ENCODE results near the gene ATG13.
"Not testable (repeated sequence)": the region's sequence is repeated elsewhere in the genome, so short reads cannot be mapped to it uniquely, and the experiment has no call there.

The ATG13 gene

DNA sequence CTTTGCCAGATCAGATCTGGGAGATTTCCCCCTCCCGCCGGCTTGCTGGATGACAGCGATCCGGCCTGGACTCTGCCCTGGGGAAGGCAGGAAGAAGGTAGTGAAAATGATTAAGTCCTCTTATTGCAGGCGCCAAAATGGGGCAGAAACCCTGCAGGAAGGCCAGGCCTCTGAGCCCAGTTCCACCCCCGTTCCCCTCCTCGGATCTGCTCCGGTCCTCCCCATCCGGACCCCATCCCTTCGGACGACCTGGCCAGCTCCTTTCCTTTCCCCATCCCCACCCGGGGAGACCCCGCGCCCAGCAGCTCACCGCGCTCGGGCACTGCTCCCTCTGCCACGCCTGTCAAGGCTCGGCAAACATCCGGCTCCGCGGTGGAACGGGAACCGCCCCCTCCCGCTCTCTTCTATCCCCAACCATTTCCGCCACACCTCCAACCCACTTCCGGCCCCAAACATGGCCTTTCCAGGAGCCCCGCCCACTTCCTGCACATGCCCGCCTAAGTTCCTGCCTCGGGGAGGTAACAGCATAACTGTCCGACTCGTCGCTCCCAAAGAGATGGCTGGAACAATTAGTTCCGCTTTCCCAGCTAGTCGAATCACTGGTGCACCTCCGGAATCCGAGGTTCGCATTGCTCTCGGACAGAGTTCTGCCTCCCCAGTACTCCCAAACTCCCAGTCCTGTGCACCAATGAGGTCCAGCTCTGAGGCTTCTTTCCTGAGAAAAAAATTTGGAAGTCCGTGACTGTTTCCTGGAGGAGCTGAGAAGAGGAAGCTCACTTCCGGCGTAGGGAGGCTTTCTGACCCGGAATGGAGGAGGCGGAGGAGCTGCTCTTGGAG, 83.1 kb downstream of the ATG13 start, which contains the start of the genes ARHGAP1 and ZNF408:
Gene ARHGAP1 (minus strand): TSS at position 379 of the 837 bp plus-strand sequence. CDS start 4,512 bp downstream, outside the sequence.
Gene ZNF408 (plus strand): TSS at position 791 of the 837 bp plus-strand sequence. CDS start 17 bp downstream, at position 808.
- peak; percentile 92 for DNase-seq

DNA sequence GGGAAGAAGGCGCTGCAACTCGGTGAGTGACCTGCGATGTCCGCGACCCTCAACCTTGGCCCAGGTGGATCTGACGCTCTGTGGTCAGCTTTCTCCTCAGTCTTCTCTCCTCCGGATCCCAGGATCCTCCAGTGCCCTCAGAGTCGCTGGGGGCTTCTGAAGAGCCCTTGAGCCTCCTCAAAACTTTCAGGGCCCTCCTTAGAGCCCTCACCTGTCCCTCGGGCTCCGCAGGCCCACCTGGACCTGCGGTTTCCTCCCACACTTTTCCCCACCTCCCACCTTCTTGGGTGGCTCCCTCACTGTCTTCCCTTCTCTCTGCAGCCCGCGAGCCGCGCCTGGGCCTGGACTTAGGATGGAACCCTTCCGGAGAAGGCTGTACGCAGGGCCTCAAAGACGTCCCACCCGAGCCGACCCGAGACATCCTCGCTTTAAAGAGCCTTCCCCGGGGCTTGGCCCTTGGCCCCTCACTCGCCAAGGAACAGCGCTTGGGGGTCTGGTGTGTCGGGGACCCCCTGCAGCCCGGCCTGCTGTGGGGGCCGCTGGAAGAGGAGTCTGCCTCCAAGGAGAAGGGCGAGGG, 83.8 kb downstream of the ATG13 start:
- DNase-seq = no peak

DNA sequence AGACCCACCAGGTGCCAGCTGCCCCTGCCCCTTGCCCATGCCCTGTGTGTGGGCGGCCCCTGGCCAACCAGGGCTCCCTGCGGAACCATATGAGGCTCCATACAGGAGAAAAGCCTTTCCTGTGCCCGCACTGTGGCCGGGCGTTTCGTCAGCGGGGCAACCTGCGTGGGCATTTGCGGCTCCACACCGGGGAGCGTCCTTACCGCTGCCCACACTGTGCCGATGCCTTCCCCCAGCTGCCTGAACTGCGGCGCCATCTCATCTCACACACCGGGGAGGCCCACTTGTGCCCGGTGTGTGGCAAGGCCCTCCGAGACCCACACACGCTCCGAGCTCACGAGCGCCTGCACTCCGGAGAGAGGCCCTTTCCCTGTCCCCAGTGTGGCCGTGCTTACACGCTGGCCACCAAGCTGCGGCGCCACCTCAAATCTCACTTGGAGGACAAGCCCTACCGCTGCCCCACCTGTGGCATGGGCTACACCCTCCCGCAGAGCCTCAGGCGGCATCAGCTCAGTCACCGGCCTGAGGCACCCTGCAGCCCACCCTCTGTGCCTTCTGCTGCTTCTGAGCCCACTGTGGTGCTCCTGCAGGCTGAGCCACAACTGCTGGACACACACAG, 87.8 kb downstream of the ATG13 start:
- no peak for DNase-seq

DNA sequence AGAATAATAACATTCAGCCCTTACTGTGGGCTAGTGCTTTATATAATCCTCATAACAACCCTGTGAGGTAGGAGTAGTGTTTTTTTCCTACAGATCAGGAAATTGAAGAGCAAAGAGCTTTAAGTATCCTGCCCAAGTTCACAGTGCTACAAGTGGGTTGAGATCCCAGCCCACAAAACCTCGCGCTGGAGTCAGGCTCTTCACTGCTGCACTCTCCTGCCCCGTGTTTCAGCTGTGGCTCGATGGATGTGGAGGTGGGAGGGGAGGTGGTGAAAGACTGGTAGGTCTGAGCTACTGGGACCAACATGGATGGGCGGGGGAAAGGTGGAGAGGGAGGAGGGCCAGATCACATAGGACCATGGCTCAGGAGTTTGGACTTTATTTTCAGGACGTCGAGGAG, 89.5 kb downstream of the ATG13 start:
- no peak for DNase-seq

DNA sequence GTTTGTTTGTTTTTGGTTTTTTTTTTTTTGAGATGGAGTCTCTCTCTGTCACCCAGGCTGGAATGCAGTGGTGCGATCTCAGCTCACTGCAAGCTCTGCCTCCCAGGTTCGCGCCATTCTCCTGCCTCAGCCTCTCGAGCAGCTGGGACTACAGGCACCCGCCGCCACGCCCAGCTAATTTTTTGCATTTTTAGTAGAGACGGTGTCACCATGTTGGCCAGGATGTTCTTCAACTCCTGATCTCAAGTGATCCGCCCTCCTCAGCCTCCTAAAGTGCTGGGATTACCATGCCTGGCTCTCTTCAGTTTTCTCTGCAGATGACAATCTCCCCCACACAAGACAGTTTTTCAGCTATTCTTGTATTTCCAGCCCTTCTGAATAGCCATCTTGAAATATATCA, 92.0 kb downstream of the ATG13 start:
- not testable (repeated sequence) for DNase-seq

DNA sequence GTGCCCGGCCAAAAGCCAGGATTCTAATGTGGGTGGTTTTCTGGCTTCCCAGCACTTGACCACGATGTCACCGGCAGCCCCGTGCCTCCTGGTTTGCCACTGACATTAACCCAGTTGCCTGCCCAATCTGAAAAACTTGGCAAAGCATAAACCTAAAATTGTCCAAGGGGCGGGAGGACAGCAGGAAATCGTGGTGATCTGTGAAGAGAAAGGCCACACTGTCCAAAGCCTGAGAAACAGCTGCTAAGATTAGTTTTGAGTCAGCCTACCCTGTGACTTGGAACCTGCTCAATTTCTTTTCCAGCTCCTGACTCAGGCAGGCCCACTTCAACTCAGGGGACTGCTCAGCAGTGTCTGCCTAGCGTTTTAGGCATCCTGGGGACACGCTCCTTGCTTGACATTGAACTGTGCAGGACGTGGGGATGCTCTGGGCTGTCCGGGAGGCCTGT, 93.5 kb downstream of the ATG13 start:
- peak; percentile 12 for DNase-seq

DNA sequence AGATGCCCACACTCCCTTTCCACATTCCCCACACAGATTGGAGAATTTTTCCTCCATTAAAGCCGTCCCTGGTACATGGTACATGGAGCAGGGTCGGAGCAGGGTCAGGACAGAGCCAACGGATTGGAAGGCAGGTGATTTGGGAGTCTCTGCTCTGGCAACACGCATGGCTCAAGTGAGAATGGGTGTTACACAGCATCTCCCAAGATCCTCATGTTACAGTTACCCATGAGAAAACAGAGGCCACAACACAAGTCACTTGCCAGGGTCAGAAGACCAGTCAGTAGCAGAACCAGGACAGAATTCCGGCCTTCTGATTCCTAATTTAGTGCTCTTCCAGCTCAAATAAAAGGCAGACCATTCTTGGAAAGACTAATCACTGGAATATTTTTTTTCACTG, 94.0 kb downstream of the ATG13 start:
- no peak for DNase-seq

DNA sequence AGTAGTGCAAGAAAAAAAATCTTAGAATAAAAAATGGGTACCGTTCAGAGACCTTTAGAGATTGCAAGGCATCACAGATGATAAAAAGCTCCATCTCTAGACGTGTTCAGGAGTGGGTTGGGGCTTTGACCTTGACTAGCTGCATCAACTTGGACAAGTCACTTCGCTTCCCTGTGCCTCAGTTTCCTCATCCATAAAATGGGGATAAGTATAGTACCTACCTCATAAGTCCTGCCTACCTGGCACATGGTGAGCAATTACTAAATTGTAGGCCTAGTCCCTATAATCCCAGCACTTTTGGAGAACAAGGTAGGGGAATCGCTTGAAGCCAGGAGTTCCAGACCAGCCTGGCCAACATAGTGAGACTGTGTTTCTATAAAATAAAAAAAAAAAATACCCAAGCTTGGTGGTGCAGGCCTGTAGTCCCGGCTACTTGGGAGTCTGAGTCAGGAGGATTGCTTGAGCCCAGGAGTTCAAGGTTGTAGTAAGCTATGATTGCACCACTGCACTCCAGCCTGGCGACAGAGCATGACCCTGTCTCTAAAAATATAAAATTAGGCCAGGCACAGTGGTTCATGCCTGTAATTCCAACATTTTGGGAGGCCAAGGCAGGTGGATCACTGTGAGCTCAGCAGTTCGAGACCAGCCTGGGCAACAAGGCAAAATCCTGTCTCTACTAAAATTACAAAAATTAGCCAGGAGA, 95.7 kb downstream of the ATG13 start:
- DNase-seq = no peak

DNA sequence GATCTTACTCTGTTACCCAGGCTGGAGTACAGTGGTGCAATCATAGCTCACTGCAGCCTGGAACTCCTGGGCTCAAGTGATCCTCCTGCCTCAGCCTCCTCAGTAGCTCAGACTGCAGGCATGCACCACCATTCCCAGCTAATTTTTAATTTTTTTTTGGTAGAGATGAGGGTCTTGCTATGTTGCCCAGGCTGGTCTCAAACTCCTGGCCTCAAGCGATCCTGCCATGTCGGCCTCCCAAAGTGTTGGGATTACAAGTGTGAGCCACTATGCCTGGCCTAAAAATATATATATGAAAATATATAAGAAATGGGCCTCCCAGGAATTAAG, 100.4 kb downstream of the ATG13 start:
- DNase-seq = not testable (repeated sequence)

DNA sequence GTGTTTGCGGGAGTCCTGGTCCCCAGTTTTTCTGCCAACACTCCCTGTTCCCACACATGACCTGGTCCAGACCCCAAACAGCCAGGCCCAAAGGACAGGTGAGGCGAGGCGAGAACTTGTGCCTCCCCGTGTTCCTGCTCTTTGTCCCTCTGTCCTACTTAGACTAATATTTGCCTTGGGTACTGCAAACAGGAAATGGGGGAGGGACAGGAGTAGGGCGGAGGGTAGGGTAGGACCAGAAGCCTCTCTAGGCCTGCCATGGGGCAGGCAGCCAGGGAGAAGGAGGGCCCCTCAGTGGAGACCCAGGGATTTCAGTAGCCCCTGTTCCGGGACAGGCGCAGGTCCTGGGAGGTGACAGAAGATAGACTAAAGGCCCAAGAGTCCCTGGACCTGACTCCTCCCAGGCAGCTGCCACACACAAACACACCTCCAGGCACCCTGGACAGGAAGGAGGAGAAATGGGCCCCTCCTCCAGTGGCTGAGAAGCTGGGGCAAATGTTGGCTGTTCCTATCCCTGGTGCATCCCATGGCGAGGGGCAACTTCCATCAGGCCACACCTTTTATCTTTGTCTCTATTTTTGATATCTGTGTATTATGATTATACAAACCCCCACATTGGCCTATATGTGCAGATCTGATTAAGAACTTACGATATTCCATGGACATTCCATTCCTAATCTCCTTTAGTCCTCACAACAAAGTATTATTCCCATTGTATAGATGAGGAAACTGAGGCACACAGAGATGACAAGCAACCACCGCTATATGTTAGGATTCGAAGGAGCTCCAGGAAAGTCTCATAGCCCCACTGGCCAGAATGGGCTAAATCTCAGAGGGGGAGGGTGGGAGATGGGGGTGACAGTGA, 101.0 kb downstream of the ATG13 start:
- DNase-seq = no peak

DNA sequence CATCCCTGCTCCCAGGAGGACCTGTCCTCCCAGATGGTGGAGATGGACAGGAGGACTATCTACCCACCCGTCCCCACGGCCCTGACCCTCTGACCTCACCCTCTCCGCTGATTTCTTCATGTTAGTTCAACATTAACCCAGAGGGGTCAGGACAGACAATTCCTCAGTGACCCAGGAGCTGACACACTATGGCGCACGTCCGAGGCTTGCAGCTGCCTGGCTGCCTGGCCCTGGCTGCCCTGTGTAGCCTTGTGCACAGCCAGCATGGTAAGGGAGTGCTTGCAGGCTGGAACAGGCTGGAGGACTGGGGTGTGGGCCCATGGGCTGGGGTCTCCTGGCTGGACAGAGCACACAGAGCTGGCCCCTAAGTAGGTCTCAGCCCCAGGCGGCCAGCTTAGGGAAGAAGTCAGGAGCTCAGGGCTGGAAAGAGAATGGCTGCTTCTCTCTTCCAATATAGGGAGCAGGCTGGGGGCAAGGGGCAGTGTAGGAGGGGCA, 101.7 kb downstream of the ATG13 start, which contains the start of gene F2:
Gene F2 (plus strand): TSS at position 166 of the 495 bp plus-strand sequence. CDS start 23 bp downstream, at position 189.
- no peak for DNase-seq

DNA sequence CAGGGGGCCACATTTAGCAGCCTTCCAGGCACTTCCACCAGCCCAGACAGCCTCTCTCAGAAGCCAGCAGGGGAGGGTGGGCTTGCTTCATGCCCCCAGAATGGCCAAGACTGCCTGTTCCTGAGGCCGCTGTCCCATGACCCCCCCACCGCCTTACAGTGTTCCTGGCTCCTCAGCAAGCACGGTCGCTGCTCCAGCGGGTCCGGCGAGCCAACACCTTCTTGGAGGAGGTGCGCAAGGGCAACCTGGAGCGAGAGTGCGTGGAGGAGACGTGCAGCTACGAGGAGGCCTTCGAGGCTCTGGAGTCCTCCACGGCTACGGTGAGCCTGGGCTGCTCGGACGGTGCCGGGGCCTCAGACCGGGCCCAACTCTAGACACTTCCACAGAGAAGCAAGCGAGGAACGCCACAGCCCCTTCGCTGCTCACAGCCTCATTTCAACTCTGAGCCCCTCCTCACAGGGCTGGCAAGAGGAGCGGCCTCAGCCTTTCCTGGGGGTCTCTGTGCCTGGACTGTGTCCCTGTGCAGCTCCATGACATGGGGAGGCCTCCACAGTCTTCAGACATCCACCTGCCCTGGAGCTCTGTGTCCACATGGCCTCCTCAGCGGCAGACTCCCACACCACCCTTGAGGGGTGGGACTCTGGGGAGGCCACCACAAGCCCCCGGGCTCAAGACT, 102.3 kb downstream of the ATG13 start:
- DNase-seq = no peak

DNA sequence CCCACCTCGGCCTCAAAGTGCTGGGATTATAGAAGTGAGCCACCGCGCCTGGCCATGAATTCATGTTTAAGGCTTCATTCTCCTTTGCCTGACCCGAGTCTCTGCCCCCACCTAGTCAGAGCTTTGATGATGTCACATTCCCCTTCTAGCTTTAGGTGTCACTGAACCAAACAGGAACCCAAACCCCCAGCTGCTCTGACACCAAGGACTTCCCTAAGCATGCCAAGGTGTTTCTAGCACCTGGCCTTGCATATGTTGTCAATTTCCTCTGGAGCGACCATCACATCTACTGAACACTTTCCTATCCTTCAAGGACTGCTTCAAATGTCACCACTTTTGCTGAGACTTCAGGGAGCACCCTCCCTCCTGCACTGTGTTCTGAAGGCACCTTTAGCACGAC, 103.9 kb downstream of the ATG13 start:
- no peak for DNase-seq

DNA sequence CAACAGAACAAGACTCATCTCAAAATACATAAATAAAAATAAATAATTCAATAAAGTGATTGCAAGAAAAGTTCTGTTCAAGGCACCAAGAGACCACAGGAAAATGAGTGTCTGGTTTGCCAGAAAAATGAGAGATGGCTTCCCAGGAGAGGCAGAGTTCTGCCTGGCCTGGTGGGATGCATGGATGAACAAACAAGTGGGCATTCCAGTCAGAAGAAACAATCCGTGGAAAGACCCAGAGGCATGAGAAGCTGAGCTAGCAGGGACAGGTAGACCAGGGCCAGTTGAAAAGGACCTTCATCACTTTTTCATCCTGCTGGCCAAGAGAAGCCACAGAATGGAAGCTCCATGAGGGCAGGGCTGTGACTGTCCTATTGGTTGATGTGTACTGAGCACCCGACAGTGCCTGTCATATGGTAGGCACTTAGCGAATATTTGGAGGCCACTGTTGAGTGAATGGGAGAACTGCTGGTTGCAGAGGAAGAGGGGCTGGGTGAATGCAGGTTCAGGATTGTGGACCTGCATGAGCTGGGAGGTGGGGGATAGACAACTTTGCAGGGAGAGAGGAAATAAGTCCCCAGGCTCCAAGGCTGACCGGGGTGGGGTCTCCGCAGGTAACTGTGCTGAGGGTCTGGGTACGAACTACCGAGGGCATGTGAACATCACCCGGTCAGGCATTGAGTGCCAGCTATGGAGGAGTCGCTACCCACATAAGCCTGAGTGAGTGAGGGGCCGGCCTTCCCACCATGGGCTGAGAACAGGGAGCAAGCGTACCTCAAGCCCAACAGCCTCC, 105.4 kb downstream of the ATG13 start:
- DNase-seq = no peak

DNA sequence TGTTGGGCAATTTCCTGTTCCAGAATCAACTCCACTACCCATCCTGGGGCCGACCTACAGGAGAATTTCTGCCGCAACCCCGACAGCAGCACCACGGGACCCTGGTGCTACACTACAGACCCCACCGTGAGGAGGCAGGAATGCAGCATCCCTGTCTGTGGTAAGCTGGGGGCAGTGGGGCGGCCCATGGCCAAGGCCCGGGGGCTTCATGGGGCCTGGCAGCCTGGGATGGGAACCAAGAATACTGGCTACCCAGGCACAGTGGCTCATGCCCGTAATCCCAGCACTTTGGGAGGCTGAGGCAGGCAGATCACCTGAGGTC, 106.0 kb downstream of the ATG13 start:
- no peak for DNase-seq

DNA sequence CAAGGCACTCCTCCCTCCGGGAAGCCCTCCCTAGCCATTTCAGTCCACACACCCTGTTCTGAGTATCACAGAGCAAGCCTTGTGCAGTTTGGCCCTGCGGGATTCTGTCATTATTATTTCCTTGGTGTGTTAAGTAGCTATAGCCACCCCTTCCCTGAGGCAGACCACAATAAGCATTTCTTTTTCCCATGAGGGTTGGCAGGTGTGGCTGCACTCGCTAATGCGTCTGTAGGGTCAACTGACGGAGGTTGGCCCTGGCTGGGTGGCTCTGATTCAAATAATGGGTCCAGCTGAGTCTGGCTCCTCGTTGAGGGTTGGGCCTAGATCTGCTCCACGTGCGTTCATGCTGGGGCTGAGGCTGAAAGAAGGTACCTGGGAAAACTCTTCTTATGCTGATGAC, 106.7 kb downstream of the ATG13 start:
- DNase-seq = no peak

Measured in T1000 (cell line).